DOHH2 (cell line): ENCODE data around the gene GGACT.

ENCODE experiments used
- EZH2phosphoT487 ChIP-seq: fragments of 200-600 bp; sonication (generic); IDR thresholded peaks from 2 replicates; pipeline ENCODE4 v1.6.1; 2017; ENCODE audit warnings: borderline replicate concordance, mild to moderate bottlenecking, antibody characterized with exemption, low read length, moderate library complexity, mixed read lengths
- TF ChIP-seq, protein P1 (sequence below): fragments of 200-600 bp; sonication (generic); IDR thresholded peaks from one replicate; pipeline ENCODE4 v1.5.1; 2014; ENCODE audit warnings: antibody characterized with exemption, mild to moderate bottlenecking, low read depth, low read length; ENCODE audit not compliant: poor library complexity, severe bottlenecking

DNA sequence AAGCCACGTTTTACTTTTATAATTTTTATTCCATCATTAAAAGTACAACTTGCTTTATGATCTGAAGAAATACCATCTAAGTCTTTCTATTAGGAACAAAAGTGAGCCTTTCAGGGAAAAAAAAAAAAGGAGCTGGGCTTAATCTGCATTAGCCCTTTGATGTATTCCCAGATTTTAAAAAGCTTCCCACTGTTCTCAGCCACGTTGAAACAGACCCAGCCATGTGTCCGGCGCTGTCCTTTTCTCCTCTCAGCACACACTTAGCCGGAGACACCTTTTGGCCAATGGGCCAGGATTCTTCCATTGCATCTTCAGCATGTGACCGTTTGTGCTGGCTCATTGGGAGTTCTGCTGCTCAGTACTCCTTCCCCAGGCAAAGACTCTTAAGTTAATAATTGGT, 105.5 kb downstream of the GGACT start:
- TF ChIP-seq, protein P1, sequence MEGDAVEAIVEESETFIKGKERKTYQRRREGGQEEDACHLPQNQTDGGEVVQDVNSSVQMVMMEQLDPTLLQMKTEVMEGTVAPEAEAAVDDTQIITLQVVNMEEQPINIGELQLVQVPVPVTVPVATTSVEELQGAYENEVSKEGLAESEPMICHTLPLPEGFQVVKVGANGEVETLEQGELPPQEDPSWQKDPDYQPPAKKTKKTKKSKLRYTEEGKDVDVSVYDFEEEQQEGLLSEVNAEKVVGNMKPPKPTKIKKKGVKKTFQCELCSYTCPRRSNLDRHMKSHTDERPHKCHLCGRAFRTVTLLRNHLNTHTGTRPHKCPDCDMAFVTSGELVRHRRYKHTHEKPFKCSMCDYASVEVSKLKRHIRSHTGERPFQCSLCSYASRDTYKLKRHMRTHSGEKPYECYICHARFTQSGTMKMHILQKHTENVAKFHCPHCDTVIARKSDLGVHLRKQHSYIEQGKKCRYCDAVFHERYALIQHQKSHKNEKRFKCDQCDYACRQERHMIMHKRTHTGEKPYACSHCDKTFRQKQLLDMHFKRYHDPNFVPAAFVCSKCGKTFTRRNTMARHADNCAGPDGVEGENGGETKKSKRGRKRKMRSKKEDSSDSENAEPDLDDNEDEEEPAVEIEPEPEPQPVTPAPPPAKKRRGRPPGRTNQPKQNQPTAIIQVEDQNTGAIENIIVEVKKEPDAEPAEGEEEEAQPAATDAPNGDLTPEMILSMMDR, result no peak
- TF ChIP-seq EZH2phosphoT487, result no peak
